ENCODE data around the gene WSCD2. TPM values are rescaled to one million over a fixed set of nuclear protein-coding genes. Genes with fewer than 3 reads are reported as not detected.

WSCD2 gene
- total and polyA plus RNA-seq, 2 of the 4 experiments (the other 2 are of a cell fraction): not detected

DNA sequence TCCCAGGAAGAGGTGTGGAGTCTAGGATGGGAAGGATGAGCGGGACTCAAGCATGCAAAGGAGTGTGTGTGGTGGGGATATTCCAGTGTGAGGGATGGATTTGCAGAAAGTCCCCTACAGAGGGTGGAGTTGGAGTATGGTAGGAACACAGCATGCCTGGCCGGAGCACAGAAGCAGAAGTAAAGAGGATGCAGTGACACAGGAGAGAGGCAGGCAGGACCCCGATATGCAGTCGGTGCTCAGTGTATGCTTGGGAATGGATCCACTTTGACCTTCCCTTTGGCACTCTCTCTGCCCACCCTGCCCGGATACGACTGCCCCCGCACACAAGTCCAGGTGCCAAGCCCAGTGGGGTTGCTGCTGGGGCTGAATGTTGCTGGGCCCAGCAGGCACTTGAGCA lies 21.3 kb downstream of the WSCD2 start:
- no peak overlapping the region for H3K4me3 ChIP-seq (ENCODE audit: insufficient read depth, low read depth, low read length)
- H3K56ac ChIP-seq (ENCODE audit: extremely low read depth, insufficient read depth, low read length): no peak overlapping the region
- H4K8ac ChIP-seq (ENCODE audit: low read depth in 2 of 2, low read length in 2 of 2): no peak overlapping the region
- H4K91ac ChIP-seq (ENCODE audit: insufficient read depth, low read depth, low read length): no peak overlapping the region
- no peak overlapping the region for H3K14ac ChIP-seq (replicated peaks; ENCODE audit: low read depth, low read length)
- POLR2A ChIA-PET (ENCODE audit: unreplicated experiment): no interaction called here
- no peak overlapping the region for H3K27ac ChIP-seq (ENCODE audit: insufficient read depth, low read length)
- no peak overlapping the region for H2AK5ac ChIP-seq (ENCODE audit: low read depth, low read length)
- H3K4me2 ChIP-seq (ENCODE audit: low read depth, low read length): no peak overlapping the region
- in situ Hi-C loops (cut with MboI; ENCODE audit: low sequenced_read_pairs) (no loop called here), intact Hi-C loops (cut with micrococcal nuclease) (no loop called here), dilution Hi-C loops (cut with HindIII; ENCODE audit: low sequenced_read_pairs, unreplicated experiment) (no loop called here)
- no peak overlapping the region for H3K18ac ChIP-seq (ENCODE audit: low read depth, low read length)
- ATAC-seq (ENCODE audit: low read depth): no peak
- H3K9ac ChIP-seq (ENCODE audit: low read depth, low read length): no peak overlapping the region
- H3K9me1 ChIP-seq (ENCODE audit: insufficient read depth, low read length): no peaks in the 10 kb centered on the region
- H3K27me3 ChIP-seq (ENCODE audit: control insufficient read depth, insufficient read depth, low read length): no peaks in the 10 kb centered on the region
- no peak overlapping the region for H4K5ac ChIP-seq (ENCODE audit: low read depth, low read length)
- H2BK20ac ChIP-seq (ENCODE audit: low read depth, low read length): no peak overlapping the region
- no peak overlapping the region for H2BK120ac ChIP-seq (ENCODE audit: low read depth, low read length)
- H3K79me1 ChIP-seq (ENCODE audit: low read depth in 1 of 2, low read length in 2 of 2): no peaks in the 10 kb centered on the region
- no peak overlapping the region for H2AFZ ChIP-seq (replicated peaks; ENCODE audit: low read length, poor library complexity)
- H2BK15ac ChIP-seq (ENCODE audit: low read depth, low read length): no peak overlapping the region
- CTCF ChIA-PET: no interaction called here
- no peak overlapping the region for H3K23ac ChIP-seq (ENCODE audit: low read depth, low read length)
- H2AK9ac ChIP-seq (replicated peaks; ENCODE audit: low read depth, low read length, poor library complexity): no peak overlapping the region
- H3K9me3 ChIP-seq (ENCODE audit: control insufficient read depth, insufficient read depth, low read length): no peaks in the 10 kb centered on the region
- H3K4me1 ChIP-seq (ENCODE audit: control insufficient read depth, insufficient read depth, low read length): no peaks in the 10 kb centered on the region
- no peaks in the 10 kb centered on the region for H4K20me1 ChIP-seq (ENCODE audit: insufficient read depth, low read length)
- TF ChIP-seq MAFK (IDR thresholded peaks at IDR 0.05; ENCODE audit: low read depth, low read length): no peak
- TF ChIP-seq FOS (IDR thresholded peaks at IDR 0.05; ENCODE audit: low read depth, low read length): no peak
- TF ChIP-seq MAZ (IDR thresholded peaks at IDR 0.05; ENCODE audit: borderline replicate concordance, low read depth, low read length): no peak
- TF ChIP-seq SMC3 (IDR thresholded peaks at IDR 0.05; ENCODE audit: low read depth, low read length): no peak
- no peak for TF ChIP-seq POLR2A (IDR thresholded peaks at IDR 0.05; ENCODE audit: low read depth, low read length)
- TF ChIP-seq RCOR1 (IDR thresholded peaks at IDR 0.05; ENCODE audit: insufficient replicate concordance, low read length): no peak
- TF ChIP-seq CHD1 (IDR thresholded peaks at IDR 0.05; ENCODE audit: low read depth, low read length): no peak
- TF ChIP-seq CEBPB (IDR thresholded peaks at IDR 0.05; ENCODE audit: low read depth, low read length): no peak
- no peak for TF ChIP-seq RAD21 (IDR thresholded peaks at IDR 0.05; ENCODE audit: low read length)
- TF ChIP-seq, protein P1, sequence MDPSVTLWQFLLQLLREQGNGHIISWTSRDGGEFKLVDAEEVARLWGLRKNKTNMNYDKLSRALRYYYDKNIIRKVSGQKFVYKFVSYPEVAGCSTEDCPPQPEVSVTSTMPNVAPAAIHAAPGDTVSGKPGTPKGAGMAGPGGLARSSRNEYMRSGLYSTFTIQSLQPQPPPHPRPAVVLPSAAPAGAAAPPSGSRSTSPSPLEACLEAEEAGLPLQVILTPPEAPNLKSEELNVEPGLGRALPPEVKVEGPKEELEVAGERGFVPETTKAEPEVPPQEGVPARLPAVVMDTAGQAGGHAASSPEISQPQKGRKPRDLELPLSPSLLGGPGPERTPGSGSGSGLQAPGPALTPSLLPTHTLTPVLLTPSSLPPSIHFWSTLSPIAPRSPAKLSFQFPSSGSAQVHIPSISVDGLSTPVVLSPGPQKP (IDR thresholded peaks at IDR 0.05; ENCODE audit: borderline replicate concordance, low read depth, low read length): no peak
- H3K36me3 ChIP-seq (ENCODE audit: control insufficient read depth, insufficient read depth, low read length): no peaks in the 10 kb centered on the region
- BruUV-seq (replicated peaks): no TSS peak
- WGBS, 2 experiments (ENCODE audit: extremely low coverage in 2 of 2, insufficient read length in 1 of 2): 65% methylated on average over 4 of the region's 7 CpGs; no CpG with 5 or more reads in 1 of the 2 experiments
- H2BK5ac ChIP-seq (ENCODE audit: low read depth, low read length, poor library complexity, severe bottlenecking): no peak overlapping the region
- no peak overlapping the region for H3K4ac ChIP-seq (ENCODE audit: low read depth, low read length)
- no peak for DNase-seq

All from IMR-90 (cell line).